SHP77 treated with DMSO at 0.1 percent for 48 hours (cell line): ENCODE data around the gene CAPRIN2.

Experiments used
- DNase-seq: peaks from one replicate; lab custom pipeline; 2025; lab: John Stamatoyannopoulos, UW

The CAPRIN2 gene, protein sequence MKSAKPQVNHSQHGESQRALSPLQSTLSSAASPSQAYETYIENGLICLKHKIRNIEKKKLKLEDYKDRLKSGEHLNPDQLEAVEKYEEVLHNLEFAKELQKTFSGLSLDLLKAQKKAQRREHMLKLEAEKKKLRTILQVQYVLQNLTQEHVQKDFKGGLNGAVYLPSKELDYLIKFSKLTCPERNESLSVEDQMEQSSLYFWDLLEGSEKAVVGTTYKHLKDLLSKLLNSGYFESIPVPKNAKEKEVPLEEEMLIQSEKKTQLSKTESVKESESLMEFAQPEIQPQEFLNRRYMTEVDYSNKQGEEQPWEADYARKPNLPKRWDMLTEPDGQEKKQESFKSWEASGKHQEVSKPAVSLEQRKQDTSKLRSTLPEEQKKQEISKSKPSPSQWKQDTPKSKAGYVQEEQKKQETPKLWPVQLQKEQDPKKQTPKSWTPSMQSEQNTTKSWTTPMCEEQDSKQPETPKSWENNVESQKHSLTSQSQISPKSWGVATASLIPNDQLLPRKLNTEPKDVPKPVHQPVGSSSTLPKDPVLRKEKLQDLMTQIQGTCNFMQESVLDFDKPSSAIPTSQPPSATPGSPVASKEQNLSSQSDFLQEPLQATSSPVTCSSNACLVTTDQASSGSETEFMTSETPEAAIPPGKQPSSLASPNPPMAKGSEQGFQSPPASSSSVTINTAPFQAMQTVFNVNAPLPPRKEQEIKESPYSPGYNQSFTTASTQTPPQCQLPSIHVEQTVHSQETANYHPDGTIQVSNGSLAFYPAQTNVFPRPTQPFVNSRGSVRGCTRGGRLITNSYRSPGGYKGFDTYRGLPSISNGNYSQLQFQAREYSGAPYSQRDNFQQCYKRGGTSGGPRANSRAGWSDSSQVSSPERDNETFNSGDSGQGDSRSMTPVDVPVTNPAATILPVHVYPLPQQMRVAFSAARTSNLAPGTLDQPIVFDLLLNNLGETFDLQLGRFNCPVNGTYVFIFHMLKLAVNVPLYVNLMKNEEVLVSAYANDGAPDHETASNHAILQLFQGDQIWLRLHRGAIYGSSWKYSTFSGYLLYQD

DNA sequence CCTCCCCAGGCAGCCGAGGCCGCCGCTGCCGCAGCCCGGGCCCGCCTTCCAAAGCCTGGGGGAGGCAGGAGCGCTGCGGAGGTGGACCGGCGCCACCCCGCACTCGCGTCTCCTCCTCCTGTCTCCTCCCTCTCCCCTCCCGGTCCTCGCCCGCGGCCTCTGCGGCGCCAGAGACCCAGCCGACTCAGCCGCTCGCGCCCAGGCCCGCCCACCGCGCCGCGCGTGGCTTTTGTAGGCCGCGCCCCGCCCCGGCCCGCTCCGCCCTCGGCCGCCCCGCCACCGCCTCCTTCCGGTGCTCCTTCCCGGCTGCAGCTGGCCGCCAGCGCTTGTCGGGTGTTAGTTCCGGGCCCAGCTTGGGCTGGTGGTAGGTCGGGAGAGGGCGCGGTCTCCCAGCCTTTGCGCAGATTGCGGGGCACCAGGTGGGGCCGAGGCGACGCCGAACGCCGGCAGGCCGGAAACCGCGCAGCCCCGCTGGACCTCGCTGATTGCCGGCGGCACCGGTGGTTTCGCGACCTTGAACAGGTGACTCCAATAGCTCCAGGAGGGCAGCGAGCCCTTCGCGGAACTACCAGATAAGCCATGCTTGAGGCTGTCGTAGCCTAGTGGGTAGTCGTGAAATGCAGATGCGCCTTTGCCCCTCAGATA, at the start of gene CAPRIN2:
Gene CAPRIN2, minus strand, starts transcription at position 202 of the 645 bp plus-strand sequence. CDS start 1,431 bp downstream, outside the sequence.
- peak; percentile 98 for DNase-seq

DNA sequence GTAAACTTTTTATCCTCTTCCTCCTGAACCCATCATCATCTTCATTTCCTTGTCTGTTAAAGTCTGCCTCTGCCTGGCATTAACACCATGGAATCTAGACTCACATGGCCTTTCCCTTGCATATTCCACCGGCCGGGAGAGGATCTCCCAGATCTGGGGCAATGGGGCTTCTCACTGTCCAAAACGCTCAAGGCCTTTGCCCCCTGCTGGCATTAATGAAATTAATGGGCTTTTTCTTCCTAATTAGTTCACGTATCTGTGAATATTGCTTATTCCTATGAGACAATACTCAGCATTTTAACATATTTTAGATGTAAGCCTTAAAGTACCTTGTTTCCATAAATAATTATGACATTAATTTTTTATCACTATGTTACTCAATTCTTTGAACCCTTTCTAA, 42.9 kb upstream of the CAPRIN2 start:
- DNase-seq, result no peak

DNA sequence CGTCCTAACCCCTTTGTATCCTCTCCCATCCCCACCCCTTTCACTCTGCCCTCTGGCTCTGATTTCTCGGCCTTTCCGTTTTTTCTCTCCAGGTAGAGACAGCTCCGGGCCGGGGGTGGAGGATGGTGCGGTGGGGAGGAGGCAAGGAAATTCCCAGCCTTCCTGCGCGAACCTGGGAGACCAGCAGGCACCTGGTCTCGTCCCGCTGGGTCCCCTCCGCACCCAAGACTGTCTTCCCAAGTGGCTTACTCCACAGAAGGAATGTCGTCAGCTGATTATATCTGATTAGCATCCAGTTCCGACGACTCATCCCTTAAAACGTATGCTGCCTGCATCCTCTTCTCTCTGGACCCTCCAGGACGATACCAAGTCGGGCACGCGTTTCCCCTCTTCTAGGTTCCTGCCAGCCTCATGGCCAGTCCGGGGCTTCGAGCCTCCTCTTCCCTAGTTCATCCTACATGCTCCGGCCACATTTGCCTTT, 42.2 kb upstream of the CAPRIN2 start:
- no peak for DNase-seq

DNA sequence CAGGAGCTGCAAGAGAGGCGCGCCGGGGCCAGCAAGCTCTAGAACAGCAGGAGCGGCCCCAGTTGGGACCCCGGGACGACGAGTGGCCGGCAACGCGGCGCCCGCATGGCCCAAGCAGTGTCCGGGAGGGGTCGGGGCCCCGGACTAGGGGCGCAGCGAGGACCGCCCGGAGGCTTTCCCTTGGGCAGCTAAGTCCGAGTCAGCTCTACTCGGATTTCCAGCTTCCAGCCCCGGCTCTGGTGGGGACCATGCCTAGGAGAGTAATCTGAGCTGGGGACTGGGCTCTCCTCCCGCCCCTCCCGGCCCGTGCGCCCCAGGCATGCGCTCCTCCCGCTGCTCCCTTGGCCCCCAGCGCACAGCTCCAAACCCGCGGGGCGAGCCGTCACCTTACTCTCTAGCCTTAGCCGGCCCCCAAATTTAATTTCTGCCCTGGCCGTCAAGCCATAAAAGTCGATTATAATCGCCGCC, 41.6 kb upstream of the CAPRIN2 start:
- DNase-seq, result no peak

DNA sequence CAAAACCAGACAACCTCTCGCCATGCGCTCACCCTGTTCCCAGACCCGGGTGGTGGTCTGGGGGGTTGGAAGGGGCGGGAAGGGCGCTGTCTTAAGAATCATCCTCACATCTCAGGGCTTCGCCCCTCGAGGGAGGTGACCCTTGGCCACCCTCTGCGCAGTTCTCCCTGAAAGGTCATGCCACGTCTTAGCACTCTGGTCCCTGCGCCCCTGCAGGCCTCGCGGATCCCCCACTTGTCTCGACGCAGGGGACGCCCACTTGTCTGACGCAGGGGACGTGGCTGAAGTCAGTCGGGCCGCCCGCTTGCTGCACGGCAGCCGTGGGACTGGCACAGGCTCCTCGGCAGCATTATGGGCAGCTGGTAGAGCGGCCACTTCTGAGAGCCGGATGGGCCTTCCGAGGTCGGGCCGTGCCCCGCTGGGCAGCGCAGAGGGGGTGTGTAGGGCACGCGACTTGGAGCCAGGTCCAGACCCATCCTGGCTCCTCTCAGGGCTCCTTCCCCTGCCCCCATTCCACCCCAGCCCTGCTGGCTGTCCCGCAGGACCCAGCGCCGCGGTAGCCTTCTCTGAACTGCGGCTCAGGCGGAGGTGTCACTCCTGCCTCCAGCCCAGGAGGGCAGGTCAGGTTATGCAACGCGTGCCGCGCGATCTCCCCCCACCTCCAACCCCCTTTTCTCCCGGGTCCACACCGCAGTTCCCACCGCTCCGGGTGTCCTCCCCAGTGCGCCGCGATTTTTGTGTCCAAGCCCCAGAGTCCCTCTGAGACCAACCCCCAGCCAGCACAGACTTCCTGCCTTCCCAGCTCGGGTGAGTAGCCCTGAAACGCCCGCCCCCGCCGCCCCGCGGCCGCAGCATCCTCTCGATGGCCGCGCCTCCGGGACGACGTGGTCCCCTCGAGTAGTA, 40.9 kb upstream of the CAPRIN2 start:
- peak; percentile 44 for DNase-seq

DNA sequence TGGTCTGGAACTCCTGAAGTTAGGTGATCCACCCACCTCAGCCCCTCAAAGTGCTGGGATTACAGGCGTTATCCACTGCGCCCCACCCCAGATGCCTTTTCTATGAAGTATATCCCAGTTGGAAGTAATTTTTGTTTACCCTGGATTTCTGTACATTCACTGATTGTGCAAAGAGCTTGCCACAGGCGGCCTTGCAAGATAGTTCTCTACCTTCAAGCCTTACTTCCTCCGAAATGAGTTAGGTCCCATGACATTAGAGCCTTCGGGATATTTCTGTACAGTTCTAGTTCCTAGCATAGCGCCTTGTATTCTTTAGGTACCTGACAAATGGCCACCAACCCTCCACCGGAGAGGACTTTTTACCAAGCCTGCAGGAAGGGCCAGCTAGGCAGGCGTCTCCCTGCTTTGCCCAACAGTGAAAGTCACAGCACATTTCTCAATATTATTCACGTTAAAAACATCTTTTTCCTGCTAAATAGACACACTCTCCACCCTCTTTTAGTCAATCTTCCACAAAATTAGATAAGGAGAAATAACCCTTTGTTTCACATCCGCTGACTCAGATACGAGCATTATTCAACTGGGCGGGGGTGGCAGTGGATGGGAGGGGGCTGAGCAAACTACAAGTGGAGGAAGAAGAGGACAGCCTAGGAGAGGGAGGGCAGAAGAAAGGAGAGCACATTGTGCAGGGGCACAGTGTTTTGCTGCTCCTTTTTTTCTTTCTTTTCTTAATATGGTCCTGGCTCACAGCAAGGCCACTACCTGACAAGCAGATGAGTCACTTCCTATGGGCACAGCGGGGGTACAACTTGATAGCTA, 40.0 kb upstream of the CAPRIN2 start:
- DNase-seq, result no peak

DNA sequence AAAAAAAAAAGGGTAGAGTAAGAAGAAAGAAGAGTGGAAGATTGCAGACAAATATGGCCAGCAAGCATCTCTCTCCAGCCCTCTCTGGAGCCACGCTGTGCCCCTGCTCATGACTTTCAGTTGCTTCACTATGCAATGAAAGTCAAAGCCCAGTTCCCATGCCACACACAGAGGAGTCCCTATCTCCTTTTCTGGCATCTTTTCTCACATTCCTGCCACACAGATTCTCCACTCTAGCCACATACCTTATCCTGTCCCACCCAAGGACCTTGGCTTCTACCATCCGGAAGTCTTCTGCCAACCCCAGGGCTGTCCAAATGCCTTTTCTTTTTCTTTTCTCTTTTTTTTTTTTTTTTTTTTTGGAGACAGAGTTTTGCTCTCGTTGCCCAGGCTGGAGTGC, 39.3 kb upstream of the CAPRIN2 start:
- no peak for DNase-seq

DNA sequence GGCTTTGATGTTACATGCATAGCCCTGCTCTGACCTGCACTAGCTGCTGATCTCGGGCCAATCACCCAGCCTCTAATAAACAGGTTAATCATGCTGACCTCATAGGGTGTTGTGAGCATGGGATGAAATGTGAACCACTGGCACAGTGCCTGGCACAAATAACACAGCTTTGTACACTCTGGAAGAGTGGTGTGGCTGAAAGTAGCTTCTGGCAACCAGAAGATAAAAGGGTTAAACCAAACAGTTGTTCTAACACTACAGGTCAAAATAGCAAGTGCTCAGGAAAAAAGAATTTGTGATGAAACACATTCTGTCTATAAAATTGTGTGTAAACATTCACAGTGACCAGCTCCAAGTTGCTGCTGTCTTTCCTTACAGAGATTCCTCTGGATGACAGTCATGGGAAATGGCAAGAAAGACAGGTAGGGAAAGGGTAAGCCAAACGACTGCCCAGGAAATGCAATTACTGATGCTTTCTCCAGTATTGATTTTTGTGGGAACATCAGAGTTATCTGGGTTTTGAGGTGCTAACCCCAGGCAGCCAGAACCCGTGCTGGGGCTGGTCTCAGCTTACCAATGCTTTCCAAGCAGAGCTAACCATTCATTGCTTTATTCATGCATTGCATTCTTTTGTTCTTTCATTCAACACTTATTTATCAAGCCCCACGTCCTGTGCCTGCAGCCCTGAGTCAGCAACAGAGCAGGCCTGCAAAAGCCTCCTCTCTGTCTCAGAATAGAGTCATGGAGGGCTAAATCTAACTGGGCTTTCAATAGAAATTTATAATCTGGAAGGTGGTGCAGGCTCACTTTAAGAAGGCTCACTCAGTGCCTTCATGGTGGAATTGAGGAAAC, 38.1 kb upstream of the CAPRIN2 start:
- DNase-seq, result no peak

DNA sequence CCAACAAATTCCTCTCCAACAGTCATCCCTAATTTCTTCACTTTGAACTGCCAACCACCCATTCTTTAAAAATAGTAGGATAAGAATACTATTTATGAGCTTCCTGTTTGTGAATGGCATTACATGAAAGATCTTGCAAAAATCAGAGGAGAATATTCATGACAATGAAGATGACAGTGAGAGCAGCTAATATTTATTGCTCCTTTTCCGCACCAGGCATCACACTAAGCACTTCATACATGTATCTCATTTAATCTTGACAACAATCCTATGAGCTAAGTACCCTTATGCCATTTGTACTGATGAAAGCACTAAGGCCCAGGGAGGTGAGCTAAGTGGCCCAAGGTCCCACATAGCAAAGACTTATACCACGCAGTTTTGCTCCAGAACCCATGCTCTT, 37.3 kb upstream of the CAPRIN2 start:
- no peak for DNase-seq

DNA sequence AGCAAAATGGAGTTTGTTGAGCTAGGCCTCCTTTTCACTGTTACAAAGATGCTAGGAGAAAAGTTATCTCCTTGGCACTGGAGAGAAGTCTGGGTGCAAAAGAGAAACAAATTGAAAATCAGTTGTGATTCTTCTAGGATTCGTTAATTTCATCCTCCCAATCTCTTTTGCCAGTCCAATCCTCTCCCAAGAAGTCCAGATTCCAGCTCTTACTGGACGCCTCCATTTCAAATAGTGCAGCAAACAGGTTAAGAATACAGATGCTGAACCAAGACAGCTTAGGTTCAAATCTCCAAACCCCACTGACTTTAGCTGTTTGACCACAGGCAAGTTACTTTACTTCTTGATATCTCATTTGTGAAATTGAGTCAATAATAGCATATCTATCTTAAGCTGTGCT, 34.0 kb upstream of the CAPRIN2 start:
- DNase-seq, result no peak

DNA sequence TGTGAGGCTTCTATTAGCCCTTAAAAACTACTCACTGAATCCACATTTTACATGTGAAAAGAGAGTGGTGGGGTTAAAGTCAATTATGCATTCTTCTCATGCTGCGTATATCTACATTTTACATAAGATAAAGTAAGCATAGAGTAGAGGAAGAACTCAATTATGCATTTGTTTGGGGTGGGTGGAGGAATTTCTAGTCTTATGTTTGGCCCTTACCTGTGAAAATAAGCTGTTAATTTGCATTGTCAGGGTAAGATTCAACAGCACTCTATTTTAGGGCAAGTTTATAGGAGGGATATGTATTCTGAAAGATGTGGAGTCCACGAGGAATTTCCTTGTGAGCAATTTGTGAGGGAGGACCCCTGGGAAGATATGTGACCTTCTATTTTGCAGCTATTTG, 30.9 kb upstream of the CAPRIN2 start:
- no peak for DNase-seq

DNA sequence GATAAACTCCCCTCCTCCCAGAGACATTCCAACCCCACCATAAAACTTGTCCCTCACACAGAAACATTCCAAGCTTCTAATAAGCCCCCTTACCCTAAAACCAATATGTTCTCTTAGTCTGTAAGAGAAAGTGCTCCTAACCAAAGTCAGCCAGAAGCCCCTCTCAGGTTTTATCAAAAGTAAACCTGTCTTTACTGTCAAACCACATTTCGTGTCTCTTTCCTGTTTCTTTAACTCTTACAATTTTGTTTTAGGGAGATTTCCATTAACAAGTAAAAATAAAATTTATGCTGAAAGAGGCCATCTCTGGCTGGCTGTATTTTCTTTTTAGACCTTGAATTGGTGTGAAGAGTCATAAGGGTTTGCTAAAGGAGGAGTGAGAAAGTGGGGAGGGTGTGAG, 29.8 kb upstream of the CAPRIN2 start:
- DNase-seq, result no peak

DNA sequence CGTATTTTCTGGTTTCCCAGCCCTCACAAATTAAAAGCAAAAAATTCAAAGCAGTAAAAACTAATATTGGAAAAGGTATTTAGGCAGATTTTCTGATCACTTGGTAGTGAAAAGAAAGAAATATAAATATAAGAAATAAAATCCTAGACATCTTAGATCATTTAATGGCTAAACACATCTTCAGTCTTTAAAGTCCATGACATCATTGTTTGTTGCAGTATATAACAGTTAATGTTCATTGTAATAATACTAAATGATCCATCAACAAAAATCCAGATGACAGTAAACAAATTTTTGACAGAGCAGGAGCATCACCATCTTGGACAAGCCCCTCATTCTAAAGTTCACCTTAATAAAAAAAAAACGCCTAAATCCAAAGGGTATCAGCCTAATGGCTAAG, 29.2 kb upstream of the CAPRIN2 start:
- no peak for DNase-seq

DNA sequence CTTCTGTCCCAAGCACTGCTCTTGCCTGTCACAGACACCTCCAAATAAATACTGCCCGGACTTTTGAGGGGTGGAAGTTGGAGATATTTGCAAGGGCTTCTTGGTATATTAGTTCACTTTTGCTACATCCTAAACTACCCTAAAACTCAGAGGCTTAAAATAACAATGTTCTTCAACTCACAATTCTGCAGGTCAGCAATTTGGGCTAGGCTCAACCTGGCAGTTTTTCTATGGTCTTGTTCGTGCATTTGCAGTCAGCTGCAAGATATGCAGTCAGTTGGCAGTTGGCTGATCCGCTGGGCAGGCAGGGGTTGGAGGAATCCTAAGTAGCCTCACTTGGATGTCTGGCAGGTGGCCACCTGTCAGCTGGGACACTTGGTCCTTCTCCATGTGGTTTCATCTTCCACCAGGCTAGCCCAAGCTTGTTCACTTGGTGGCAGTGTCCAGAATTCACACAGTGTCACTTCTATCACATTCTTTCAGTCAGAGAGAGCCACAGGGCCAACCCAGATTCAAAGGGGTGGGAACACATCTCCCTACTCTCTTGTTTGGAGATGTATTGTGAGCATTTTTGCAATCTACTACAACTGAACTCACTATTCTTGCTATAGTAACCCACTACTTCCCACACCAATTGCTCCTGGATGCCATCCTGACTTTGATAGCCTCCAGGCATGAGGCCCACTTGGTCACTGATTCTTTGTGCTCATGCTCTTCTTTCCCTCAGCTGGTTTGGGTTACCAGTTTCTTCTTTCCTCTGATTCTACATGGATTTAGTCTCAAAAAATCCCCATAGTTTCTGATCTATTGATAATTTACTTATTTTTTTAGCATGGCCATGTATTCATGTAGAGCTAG, 27.8 kb upstream of the CAPRIN2 start:
- no peak for DNase-seq

DNA sequence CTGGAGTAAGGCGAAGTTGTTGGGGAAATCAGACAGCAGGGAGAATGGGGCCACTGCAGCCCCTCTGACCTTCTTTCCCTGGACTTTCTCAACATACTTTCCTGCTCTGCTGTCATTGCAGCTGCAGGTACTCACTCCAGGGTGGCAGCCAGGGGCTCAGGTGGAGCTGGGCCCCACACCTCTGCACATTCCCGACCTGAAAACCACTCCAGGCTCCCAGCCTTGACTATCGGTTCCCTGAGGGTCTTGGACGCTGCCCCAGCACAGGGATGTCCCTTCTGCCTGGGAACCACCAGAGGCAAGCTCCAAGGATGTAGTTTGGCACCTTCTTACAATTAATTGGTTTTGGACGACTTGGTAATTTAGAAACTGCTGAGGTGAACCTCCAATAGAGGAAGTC, 24.8 kb upstream of the CAPRIN2 start:
- no peak for DNase-seq

DNA sequence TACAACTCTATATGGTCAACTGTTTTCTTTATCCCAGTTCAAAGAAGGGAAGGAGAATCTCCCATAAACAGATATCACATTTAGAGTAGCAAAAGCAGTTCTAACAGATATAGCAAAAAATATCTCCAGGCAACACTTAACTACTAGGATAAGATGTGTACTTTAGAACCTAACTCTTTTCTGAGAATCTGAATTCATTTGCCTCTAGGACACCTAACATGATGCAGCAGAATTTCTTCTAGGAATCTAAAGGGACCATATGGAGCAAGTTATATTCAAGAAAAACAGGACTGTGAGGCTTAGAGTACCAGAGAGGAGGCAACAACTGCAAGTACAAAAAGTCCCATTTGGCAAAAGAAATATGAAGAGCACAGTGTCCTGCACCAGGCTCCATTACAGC, 24.4 kb upstream of the CAPRIN2 start:
- DNase-seq, result no peak

DNA sequence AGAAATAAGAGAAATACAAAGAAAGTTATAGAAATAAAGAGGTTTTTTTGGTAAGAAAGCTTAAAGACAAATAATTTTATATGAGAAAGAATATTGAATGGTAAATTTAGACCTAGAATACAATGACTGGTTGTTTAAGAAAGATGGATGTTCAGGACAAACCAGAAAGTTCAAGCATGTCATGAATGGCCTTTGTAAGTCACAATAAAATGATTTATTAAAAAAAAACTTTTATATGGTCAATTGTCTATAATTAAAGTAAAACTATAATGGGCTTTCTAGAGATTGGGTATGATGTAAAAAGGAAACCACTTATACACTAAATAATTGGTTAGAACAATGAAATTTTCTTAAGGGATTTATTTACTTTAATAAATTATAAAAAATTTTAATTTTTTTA, 19.8 kb upstream of the CAPRIN2 start:
- DNase-seq, result no peak

DNA sequence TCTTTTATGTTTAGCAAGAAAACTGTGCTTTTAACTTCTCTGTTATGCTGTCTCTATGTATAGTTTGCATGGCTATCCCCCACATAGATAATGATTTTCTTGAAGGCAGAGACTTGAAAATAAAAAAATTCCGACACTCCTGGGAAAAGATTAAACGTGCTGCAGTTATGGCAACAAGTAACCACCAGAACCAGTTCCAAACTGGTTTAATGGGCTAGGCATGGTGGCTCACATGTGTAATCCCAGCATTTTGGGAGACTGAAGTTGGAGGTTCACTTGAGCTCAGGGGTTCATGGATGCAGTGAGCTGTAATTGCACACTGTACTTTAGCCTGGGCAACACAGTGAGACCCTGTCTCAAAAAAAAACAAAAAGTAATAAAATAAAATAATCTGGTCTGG, 15.1 kb upstream of the CAPRIN2 start:
- no peak for DNase-seq
